ENCODE measurements around the gene DCHS1. TPM values are rescaled to one million over a fixed set of nuclear protein-coding genes. Genes with fewer than 3 reads are reported as not detected.

DCHS1 gene
- total RNA-seq, 1 donor from 2014 or later: 156 TPM

DNA sequence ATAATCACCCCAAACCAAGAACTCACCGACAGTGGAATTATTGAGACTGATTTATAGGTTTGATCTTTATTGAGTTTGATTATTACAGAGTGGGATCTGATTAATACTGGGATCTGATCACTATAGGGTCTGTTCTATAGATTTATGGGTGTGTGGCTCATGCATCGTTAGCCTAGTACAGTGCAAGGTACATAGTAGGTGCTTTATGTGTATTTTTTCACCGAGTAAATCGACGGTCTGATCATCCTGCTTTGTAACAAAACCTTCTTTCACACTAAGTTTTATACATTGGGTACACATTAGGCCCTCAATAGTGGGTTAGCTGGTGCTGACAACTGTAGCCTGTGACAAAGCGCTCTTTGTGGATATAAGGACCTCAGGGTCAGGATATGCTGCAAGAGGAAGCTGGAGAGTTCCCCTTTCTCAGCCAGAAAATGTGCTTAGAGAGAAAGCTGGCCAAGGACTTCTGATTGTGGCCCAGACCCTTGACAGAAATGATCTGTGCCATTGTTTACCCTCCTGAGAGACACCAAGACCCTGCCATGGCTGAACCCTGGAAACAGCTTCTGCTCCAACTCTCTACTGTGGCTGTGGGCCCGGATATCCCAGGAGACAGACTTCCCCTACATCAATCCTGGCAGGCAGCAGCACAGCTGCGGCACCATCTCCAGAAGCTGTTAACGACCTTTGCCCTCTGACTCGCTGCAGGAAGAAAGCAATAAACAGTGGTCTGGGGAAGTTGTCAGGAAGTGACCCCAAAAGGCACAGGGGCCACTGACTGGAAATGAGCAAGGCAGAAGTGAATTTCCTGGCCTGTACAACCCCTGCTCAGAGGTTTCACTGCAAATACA, 20.3 kb downstream of the DCHS1 start:
- TF ChIP-seq, protein P1, sequence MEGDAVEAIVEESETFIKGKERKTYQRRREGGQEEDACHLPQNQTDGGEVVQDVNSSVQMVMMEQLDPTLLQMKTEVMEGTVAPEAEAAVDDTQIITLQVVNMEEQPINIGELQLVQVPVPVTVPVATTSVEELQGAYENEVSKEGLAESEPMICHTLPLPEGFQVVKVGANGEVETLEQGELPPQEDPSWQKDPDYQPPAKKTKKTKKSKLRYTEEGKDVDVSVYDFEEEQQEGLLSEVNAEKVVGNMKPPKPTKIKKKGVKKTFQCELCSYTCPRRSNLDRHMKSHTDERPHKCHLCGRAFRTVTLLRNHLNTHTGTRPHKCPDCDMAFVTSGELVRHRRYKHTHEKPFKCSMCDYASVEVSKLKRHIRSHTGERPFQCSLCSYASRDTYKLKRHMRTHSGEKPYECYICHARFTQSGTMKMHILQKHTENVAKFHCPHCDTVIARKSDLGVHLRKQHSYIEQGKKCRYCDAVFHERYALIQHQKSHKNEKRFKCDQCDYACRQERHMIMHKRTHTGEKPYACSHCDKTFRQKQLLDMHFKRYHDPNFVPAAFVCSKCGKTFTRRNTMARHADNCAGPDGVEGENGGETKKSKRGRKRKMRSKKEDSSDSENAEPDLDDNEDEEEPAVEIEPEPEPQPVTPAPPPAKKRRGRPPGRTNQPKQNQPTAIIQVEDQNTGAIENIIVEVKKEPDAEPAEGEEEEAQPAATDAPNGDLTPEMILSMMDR (IDR thresholded peaks at IDR 0.05; ENCODE audit: unreplicated experiment): no peak
- DNase-seq (ENCODE audit: low spot score): peak; percentile 48
- Mint-ChIP-seq H3K4me1 (ENCODE audit: unreplicated experiment) (peaks cover 10% of the 10 kb centered on the region), H3K36me3 (ENCODE audit: low read depth, unreplicated experiment) (peaks cover 36% of the 10 kb centered on the region), H3K4me3 (ENCODE audit: unreplicated experiment) (no peak overlapping the region), H3K27ac (ENCODE audit: unreplicated experiment) (no peak overlapping the region), H3K9me3 (ENCODE audit: unreplicated experiment) (no peaks in the 10 kb centered on the region), H3K27me3 (ENCODE audit: unreplicated experiment) (peaks cover 13% of the 10 kb centered on the region)

GRCh38 chr11:6634534-6634933, 21.1 kb downstream of the DCHS1 start:
- Mint-ChIP-seq H3K4me3 (ENCODE audit: unreplicated experiment) (peak overlapping the region; percentile 40), H3K27me3 (ENCODE audit: unreplicated experiment) (peaks cover 13% of the 10 kb centered on the region), H3K4me1 (ENCODE audit: unreplicated experiment) (peaks cover 9% of the 10 kb centered on the region), H3K36me3 (ENCODE audit: low read depth, unreplicated experiment) (peaks cover 34% of the 10 kb centered on the region), H3K27ac (ENCODE audit: unreplicated experiment) (peak overlapping the region; percentile 78), H3K9me3 (ENCODE audit: unreplicated experiment) (no peaks in the 10 kb centered on the region)
- TF ChIP-seq, protein P1 (IDR thresholded peaks at IDR 0.05; ENCODE audit: unreplicated experiment): no peak
- DNase-seq (ENCODE audit: low spot score): no peak

- H3K9me3 Mint-ChIP-seq (ENCODE audit: unreplicated experiment): no peaks in the 10 kb centered on the region
- H3K4me3 Mint-ChIP-seq (ENCODE audit: unreplicated experiment): peak overlapping the region; percentile 51
- peaks cover 3% of the 10 kb centered on the region for H3K4me1 Mint-ChIP-seq (ENCODE audit: unreplicated experiment)
- TF ChIP-seq, protein P1 (IDR thresholded peaks at IDR 0.05; ENCODE audit: unreplicated experiment): no peak
- H3K27ac Mint-ChIP-seq (ENCODE audit: unreplicated experiment): no peak overlapping the region
- no peak for DNase-seq (ENCODE audit: low spot score)
- peaks cover 13% of the 10 kb centered on the region for H3K27me3 Mint-ChIP-seq (ENCODE audit: unreplicated experiment)
- H3K36me3 Mint-ChIP-seq (ENCODE audit: low read depth, unreplicated experiment): peaks cover 36% of the 10 kb centered on the region
These were observed 21.9 kb downstream of the DCHS1 start for GRCh38 chr11:6633422-6634408.

DNA sequence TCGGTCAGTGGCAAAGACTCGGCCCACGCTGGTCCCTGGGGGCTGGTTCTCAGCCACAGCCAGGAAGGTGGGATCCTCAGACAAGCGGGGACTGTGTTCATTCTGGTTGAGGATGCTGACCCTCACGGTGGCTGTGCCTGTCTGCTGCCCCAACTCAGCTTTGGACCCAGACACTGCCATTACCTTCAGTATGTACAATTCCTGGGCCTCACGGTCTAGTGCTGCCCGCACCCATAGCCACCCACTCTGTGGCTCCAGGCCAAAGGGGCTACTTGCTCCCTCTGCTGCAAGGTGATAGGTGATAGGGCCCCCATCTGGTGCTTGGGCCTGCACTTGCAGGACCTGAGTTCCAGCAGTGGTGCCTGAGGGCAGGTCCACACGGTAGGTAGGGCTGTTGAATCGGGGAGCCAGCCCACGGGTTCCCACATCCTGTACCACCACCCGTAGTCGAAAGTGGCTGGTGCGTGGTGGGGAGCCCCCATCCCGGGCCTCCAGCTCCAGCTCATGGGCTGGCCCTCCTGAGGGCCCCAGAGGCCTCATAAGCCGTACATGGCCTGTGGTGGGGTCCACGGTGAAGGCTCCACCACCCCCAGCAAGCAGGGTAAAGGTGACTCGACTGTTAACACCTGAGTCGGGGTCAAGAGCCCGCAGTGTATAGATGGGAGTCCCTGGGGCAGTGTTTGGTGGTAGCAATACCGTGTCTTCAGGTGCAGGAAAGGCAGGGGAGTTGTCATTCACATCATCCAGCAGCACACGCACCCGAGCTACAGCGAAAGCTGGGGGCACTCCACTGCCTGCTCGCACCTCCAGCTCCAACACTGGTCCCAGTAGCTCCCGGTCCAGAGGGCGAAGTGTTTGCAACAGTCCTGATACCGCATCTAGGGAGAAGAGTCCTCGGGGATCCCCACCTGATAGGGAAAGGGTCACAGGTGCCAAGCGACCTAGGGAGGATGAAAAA, 23.2 kb downstream of the DCHS1 start:
- H3K9me3 Mint-ChIP-seq (ENCODE audit: unreplicated experiment): no peaks in the 10 kb centered on the region
- H3K36me3 Mint-ChIP-seq (ENCODE audit: low read depth, unreplicated experiment): peaks cover 46% of the 10 kb centered on the region
- no peak overlapping the region for H3K27ac Mint-ChIP-seq (ENCODE audit: unreplicated experiment)
- H3K4me3 Mint-ChIP-seq (ENCODE audit: unreplicated experiment): peak overlapping the region; percentile 79
- TF ChIP-seq, protein P1 (IDR thresholded peaks at IDR 0.05; ENCODE audit: unreplicated experiment): no peak
- peaks cover 15% of the 10 kb centered on the region for H3K27me3 Mint-ChIP-seq (ENCODE audit: unreplicated experiment)
- H3K4me1 Mint-ChIP-seq (ENCODE audit: unreplicated experiment): peaks cover 3% of the 10 kb centered on the region
- no peak for DNase-seq (ENCODE audit: low spot score)

Measured in endothelial cell (in vitro differentiated cells).